IMR-90 (cell line): ENCODE data around the gene BARX1. TPM values are rescaled to one million over a fixed set of nuclear protein-coding genes. Genes with fewer than 3 reads are reported as not detected.

ENCODE experiments used
- ATAC-seq: fragments of 200-7000 bp; cut with Tn5 transposase; 2 replicates; pipeline ENCODE4 v1.9.1; 2020; ENCODE audit warnings: low read depth, mild to moderate bottlenecking, moderate library complexity
- BruUV-seq: library from RNA; stranded (reverse); fragments of 400-500 nt; replicated peaks from 2 replicates; lab custom pipeline; 2021; lab: Mats Ljungman, UMichigan
- CTCF ChIA-PET: fragments of 300-600 bp; formaldehyde crosslinking; extraction: SDS; loops from one replicate; lab custom pipeline; 2021; ENCODE audit warnings: antibody characterized with exemption; lab: Yijun Ruan, JAX
- POLR2A ChIA-PET: fragments of 300-600 bp; sonication (Branson Sonifier 250); formaldehyde crosslinking; loops from one replicate; lab custom pipeline; 2022; ENCODE audit warnings: antibody characterized with exemption; ENCODE audit not compliant: unreplicated experiment; lab: Charles Lee
- DNase-seq: peaks from one replicate; pipeline ENCODE4 v3.0.0; 2013
- H2AFZ ChIP-seq: replicated peaks from 2 replicates; pipeline ENCODE3; 2013; ENCODE audit warnings: low read length, mild to moderate bottlenecking; ENCODE audit not compliant: poor library complexity
- H2AK5ac ChIP-seq: 2 replicates; pipeline ENCODE4 v1.6.1; 2013; ENCODE audit warnings: low read depth, low read length, inconsistent platforms
- H2AK9ac ChIP-seq: replicated peaks from 2 replicates; pipeline ENCODE3; 2013; ENCODE audit warnings: mild to moderate bottlenecking, low read depth, low read length, moderate library complexity; ENCODE audit not compliant: poor library complexity
- H2BK120ac ChIP-seq: 2 replicates; pipeline ENCODE4 v1.6.1; 2013; ENCODE audit warnings: low read depth, low read length, inconsistent platforms
- H2BK15ac ChIP-seq: 3 replicates; pipeline ENCODE4 v1.6.1; 2013; ENCODE audit warnings: low read depth, low read length, inconsistent platforms
- H2BK20ac ChIP-seq: 2 replicates; pipeline ENCODE4 v1.6.1; 2013; ENCODE audit warnings: low read depth, mild to moderate bottlenecking, inconsistent platforms, low read length, moderate library complexity
- H2BK5ac ChIP-seq: 2 replicates; pipeline ENCODE4 v1.6.1; 2013; ENCODE audit warnings: mild to moderate bottlenecking, low read depth, low read length, inconsistent platforms; ENCODE audit not compliant: poor library complexity, severe bottlenecking
- H3K14ac ChIP-seq: replicated peaks from 2 replicates; pipeline ENCODE4 v1.6.1; 2013; ENCODE audit warnings: low read depth, low read length, inconsistent platforms
- H3K18ac ChIP-seq: 2 replicates; pipeline ENCODE4 v1.6.1; 2013; ENCODE audit warnings: low read depth, low read length, control low read depth
- H3K23ac ChIP-seq: 2 replicates; pipeline ENCODE4 v1.6.1; 2013; ENCODE audit warnings: low read depth, low read length, inconsistent platforms
- H3K27ac ChIP-seq: 2 replicates; pipeline ENCODE4 v1.5.1; 2013; ENCODE audit warnings: mild to moderate bottlenecking, control low read depth, low read length; ENCODE audit not compliant: insufficient read depth
- H3K27me3 ChIP-seq: 2 replicates; pipeline ENCODE4 v1.6.1; 2013; ENCODE audit warnings: low read length; ENCODE audit not compliant: control insufficient read depth, insufficient read depth
- H3K36me3 ChIP-seq: 2 replicates; pipeline ENCODE4 v1.6.1; 2013; ENCODE audit warnings: low read length, mixed read lengths; ENCODE audit not compliant: control insufficient read depth, insufficient read depth
- H3K4ac ChIP-seq: 2 replicates; pipeline ENCODE4 v1.6.1; 2013; ENCODE audit warnings: low read depth, low read length, inconsistent platforms
- H3K4me1 ChIP-seq: 2 replicates; pipeline ENCODE4 v1.6.1; 2013; ENCODE audit warnings: low read length, mixed read lengths; ENCODE audit not compliant: control insufficient read depth, insufficient read depth
- H3K4me2 ChIP-seq: 2 replicates; pipeline ENCODE4 v1.6.1; 2013; ENCODE audit warnings: low read depth, mild to moderate bottlenecking, control low read depth, low read length, moderate library complexity
- H3K4me3 ChIP-seq: 2 replicates; pipeline ENCODE4 v1.5.1; 2013; ENCODE audit warnings: low read depth, mild to moderate bottlenecking, control low read depth, low read length, moderate library complexity; ENCODE audit not compliant: insufficient read depth
- H3K56ac ChIP-seq: 2 replicates; pipeline ENCODE4 v1.6.1; 2013; ENCODE audit warnings: low read length, inconsistent platforms; ENCODE audit not compliant: insufficient read depth; ENCODE audit errors: extremely low read depth
- H3K79me1 ChIP-seq, 2 experiments: 2 replicates each; pipeline ENCODE4 v1.6.1; 2013; ENCODE audit warnings: low read length in 2 of 2, inconsistent platforms in 1 of 2, low read depth in 1 of 2
- H3K9ac ChIP-seq: 2 replicates; pipeline ENCODE4 v1.6.1; 2013; ENCODE audit warnings: low read depth, low read length, control low read depth
- H3K9me1 ChIP-seq: 2 replicates; pipeline ENCODE4 v1.6.1; 2013; ENCODE audit warnings: low read length, inconsistent platforms; ENCODE audit not compliant: insufficient read depth
- H3K9me3 ChIP-seq: 2 replicates; pipeline ENCODE4 v1.6.1; 2013; ENCODE audit warnings: low read length; ENCODE audit not compliant: control insufficient read depth, insufficient read depth
- H4K20me1 ChIP-seq: 2 replicates; pipeline ENCODE4 v1.6.1; 2013; ENCODE audit warnings: low read length, inconsistent platforms; ENCODE audit not compliant: insufficient read depth
- H4K5ac ChIP-seq: 2 replicates; pipeline ENCODE4 v1.6.1; 2013; ENCODE audit warnings: mild to moderate bottlenecking, low read depth, low read length, control low read depth
- H4K8ac ChIP-seq, 2 experiments: 2 replicates each; pipeline ENCODE4 v1.6.1; 2013; ENCODE audit warnings: low read depth in 2 of 2, low read length in 2 of 2, control low read depth in 1 of 2, inconsistent platforms in 1 of 2
- H4K91ac ChIP-seq: 2 replicates; pipeline ENCODE4 v1.6.1; 2013; ENCODE audit warnings: low read depth, low read length, inconsistent platforms; ENCODE audit not compliant: insufficient read depth
- WGBS, 2 experiments: methylation state at CpG; one replicate each; pipeline versions ENCODE4 v1.1.5 to v1.1.7; 2013; ENCODE audit warnings: missing lambda C conversion rate in 2 of 2; ENCODE audit not compliant: insufficient read length in 1 of 2; ENCODE audit errors: extremely low coverage in 2 of 2; 5-methylcytosine and 5-hydroxymethylcytosine counted together
- dilution Hi-C: fragments of 300-500 bp; cut with HindIII; formaldehyde crosslinking; loops from one replicate; pipeline ENCODE4 v1.14.3; 2018; ENCODE audit warnings: low sequenced_read_pairs; ENCODE audit not compliant: unreplicated experiment
- in situ Hi-C: fragments of 300-500 bp; cut with MboI; formaldehyde crosslinking; loops from 3 replicates; pipeline ENCODE4 v1.14.3; 2019; ENCODE audit warnings: low sequenced_read_pairs, inconsistent platforms, mixed read lengths
- intact Hi-C: fragments of 100-400 bp; cut with micrococcal nuclease; formaldehyde crosslinking; loops from 2 replicates; pipeline ENCODE4 v1.10.0; 2022
- polyA plus RNA-seq, 3 experiments: library from polyadenylated mRNA; depleted of rRNA; stranded (reverse); fragments of >200 nt; gene quantifications; 2 replicates each; pipeline ENCODE4 v1.2.3, GENCODE V29; 2012; ENCODE audit warnings: low replicate concordance in 1 of 3
- total RNA-seq: library from RNA; depleted of rRNA; stranded (reverse); fragments of >200 nt; gene quantifications from 2 replicates; pipeline ENCODE4 v1.2.3, GENCODE V29; 2012
- TF ChIP-seq, protein P1 (sequence below): fragments of 150-350 bp; IDR thresholded peaks from 2 replicates; pipeline ENCODE4 v1.6.1; 2016; ENCODE audit warnings: low read depth, mild to moderate bottlenecking, low read length, moderate library complexity, borderline replicate concordance

Gene BARX1
- total and polyA plus RNA-seq, 2 of the 4 experiments (the other 2 are of a cell fraction) = not detected

DNA sequence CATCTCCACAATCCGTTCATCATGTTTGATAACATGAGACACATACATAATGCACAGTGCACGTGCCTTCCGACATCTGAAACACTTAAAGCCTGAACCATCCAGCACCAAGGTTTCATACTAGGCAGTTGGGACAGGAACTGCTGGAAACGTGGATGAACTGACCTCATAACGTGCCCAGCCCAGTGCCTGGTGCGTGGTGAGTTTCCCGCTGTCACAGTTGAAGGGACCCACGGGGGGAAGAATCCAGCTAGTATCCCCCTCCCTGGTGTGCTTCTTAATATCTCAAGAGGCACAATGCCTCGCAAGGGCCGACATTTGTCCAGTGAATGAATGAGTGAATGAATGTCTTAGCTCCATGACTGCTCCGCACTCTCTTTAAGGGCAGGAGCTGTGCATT, 23.2 kb downstream of the BARX1 start:
- intact Hi-C loops = no loop called here
- no peak overlapping the region for H4K8ac ChIP-seq
- no peak for DNase-seq

More for the DNA sequence above, 23.2 kb downstream of the BARX1 start:
- BruUV-seq = no TSS peak
- H2BK15ac ChIP-seq = no peak overlapping the region
- no peak overlapping the region for H3K4me2 ChIP-seq
- H2BK120ac ChIP-seq = no peak overlapping the region
- ChIA-PET CTCF (no interaction called here), POLR2A (no interaction called here)
- no peak overlapping the region for H3K56ac ChIP-seq
- no peak overlapping the region for H4K91ac ChIP-seq
- WGBS, 2 experiments = 52% methylated on average over 5 of the region's 11 CpGs; no CpG with 5 or more reads in 1 of the 2 experiments
- H3K36me3 ChIP-seq = no peaks in the 10 kb centered on the region
- no peak overlapping the region for H3K4me3 ChIP-seq
- no peaks in the 10 kb centered on the region for H3K4me1 ChIP-seq
- TF ChIP-seq, protein P1, sequence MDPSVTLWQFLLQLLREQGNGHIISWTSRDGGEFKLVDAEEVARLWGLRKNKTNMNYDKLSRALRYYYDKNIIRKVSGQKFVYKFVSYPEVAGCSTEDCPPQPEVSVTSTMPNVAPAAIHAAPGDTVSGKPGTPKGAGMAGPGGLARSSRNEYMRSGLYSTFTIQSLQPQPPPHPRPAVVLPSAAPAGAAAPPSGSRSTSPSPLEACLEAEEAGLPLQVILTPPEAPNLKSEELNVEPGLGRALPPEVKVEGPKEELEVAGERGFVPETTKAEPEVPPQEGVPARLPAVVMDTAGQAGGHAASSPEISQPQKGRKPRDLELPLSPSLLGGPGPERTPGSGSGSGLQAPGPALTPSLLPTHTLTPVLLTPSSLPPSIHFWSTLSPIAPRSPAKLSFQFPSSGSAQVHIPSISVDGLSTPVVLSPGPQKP = no peak
- H4K5ac ChIP-seq = no peak overlapping the region
- in situ Hi-C loops = no loop called here
- H2AK5ac ChIP-seq = no peak overlapping the region
- H2AFZ ChIP-seq = peak overlapping the region; percentile 17
- H3K27me3 ChIP-seq = peaks cover 18% of the 10 kb centered on the region
- H3K4ac ChIP-seq = no peak overlapping the region
- H3K9me3 ChIP-seq = no peaks in the 10 kb centered on the region
- H4K20me1 ChIP-seq = no peaks in the 10 kb centered on the region
- H3K14ac ChIP-seq = no peak overlapping the region
- dilution Hi-C loops = no loop called here
- no peak overlapping the region for H2AK9ac ChIP-seq
- H3K79me1 ChIP-seq = no peaks in the 10 kb centered on the region
- no peak for ATAC-seq
- no peak overlapping the region for H3K27ac ChIP-seq
- no peaks in the 10 kb centered on the region for H3K9me1 ChIP-seq
- H3K18ac ChIP-seq = no peak overlapping the region
- H2BK5ac ChIP-seq = no peak overlapping the region
- no peak overlapping the region for H3K9ac ChIP-seq
- H3K23ac ChIP-seq = no peak overlapping the region
- no peak overlapping the region for H2BK20ac ChIP-seq
